ENCODE data around the gene C11orf58.

C11orf58 gene

GRCh38 chr11:16805938-16806337 is 67.5 kb downstream of the C11orf58 start:
- no peak for DNase-seq

GRCh38 chr11:16806791-16807190 is 68.3 kb downstream of the C11orf58 start:
- no peak for DNase-seq

- no peak for DNase-seq
Observed at GRCh38 chr11:16807306-16807705, 68.9 kb downstream of the C11orf58 start.

Data from EL (cell line).